OCI-LY7 (cell line): ENCODE results near the gene APOL1.
"Not testable (repeated sequence)": the region's sequence is repeated elsewhere in the genome, so short reads cannot be mapped to it uniquely, and the experiment has no call there.

Experiments
- CTCF ChIP-seq: fragments of 200-600 bp; sonication (generic); conservative IDR thresholded peaks from 2 replicates; pipeline ENCODE4 v1.5.1; 2014; ENCODE audit warnings: mild to moderate bottlenecking, antibody characterized with exemption, low read length, moderate library complexity, mixed read lengths
- EZH2phosphoT487 ChIP-seq: fragments of 200-600 bp; sonication (generic); IDR thresholded peaks from 2 replicates; pipeline ENCODE4 v1.6.1; 2018; ENCODE audit warnings: low read depth, borderline replicate concordance, mild to moderate bottlenecking, mixed run types, antibody characterized with exemption, low read length, moderate library complexity, mixed read lengths

- not testable (repeated sequence) for TF ChIP-seq CTCF, EZH2phosphoT487
These were observed 9.4 kb downstream of the APOL1 start for GRCh38 chr22:36262307-36262706.
